MCF 10A (cell line): ENCODE results near the gene SPTB. TPM values are rescaled to one million over a fixed set of nuclear protein-coding genes. Genes with fewer than 3 reads are reported as not detected.

ENCODE experiments used
- BruUV-seq: library from RNA; stranded (reverse); fragments of 400-500 nt; replicated peaks from 2 replicates; lab custom pipeline; 2021; lab: Mats Ljungman, UMichigan
- CTCF ChIA-PET: fragments of 300-600 bp; sonication (Branson Sonifier 250); formaldehyde crosslinking; extraction: SDS; loops from one replicate; lab custom pipeline; 2021; ENCODE audit warnings: antibody characterized with exemption, inconsistent platforms; lab: Yijun Ruan, JAX
- POLR2A ChIA-PET: fragments of 300-600, 350-650 bp; sonication (Branson Sonifier 250); formaldehyde crosslinking; extraction: SDS; loops from one replicate; lab custom pipeline; 2020; ENCODE audit warnings: antibody characterized with exemption, inconsistent platforms; lab: Yijun Ruan, JAX
- DNase-seq: peaks from one replicate; pipeline ENCODE4 v3.0.0-alpha.2; 2018; ENCODE audit not compliant: unreplicated experiment
- H3K27ac Mint-ChIP-seq: one replicate; pipeline ENCODE4 v1.8.0; 2022; ENCODE audit warnings: mild to moderate bottlenecking, low read depth, mixed read lengths; ENCODE audit not compliant: unreplicated experiment
- H3K27me3 Mint-ChIP-seq: one replicate; pipeline ENCODE4 v1.8.0; 2022; ENCODE audit warnings: mixed read lengths; ENCODE audit not compliant: insufficient read depth, unreplicated experiment
- H3K36me3 Mint-ChIP-seq: one replicate; pipeline ENCODE4 v1.8.0; 2022; ENCODE audit warnings: mild to moderate bottlenecking, moderate library complexity, mixed read lengths; ENCODE audit not compliant: insufficient read depth, unreplicated experiment
- H3K4me1 Mint-ChIP-seq: one replicate; pipeline ENCODE4 v1.8.0; 2022; ENCODE audit warnings: mixed read lengths; ENCODE audit not compliant: insufficient read depth, unreplicated experiment
- H3K4me3 Mint-ChIP-seq: one replicate; pipeline ENCODE4 v1.8.0; 2022; ENCODE audit warnings: mild to moderate bottlenecking, moderate library complexity, mixed read lengths; ENCODE audit not compliant: unreplicated experiment
- H3K9me3 Mint-ChIP-seq: one replicate; pipeline ENCODE4 v1.8.0; 2022; ENCODE audit warnings: mixed read lengths; ENCODE audit not compliant: unreplicated experiment
- CTCF ChIP-seq: fragments of 200-600 bp; IDR thresholded peaks from one replicate; pipeline ENCODE4 v1.8.0; 2022; ENCODE audit warnings: antibody characterized with exemption, mild to moderate bottlenecking; ENCODE audit not compliant: unreplicated experiment
- intact Hi-C: fragments of 100-400 bp; cut with micrococcal nuclease; formaldehyde crosslinking; loops from 2 replicates; pipeline ENCODE4 v1.14.1; 2022
- total RNA-seq: library from RNA; stranded (reverse); gene quantifications from 2 replicates; pipeline ENCODE4 v1.2.3, GENCODE V29; 2022

The SPTB gene
- total RNA-seq, 1 experiment from 2014 or later: 1.3 TPM

- CTCF ChIA-PET: no interaction called here
- no TSS peak for BruUV-seq
- no peak overlapping the region for H3K27ac Mint-ChIP-seq
- POLR2A ChIA-PET: interaction anchor here (1.1 to 5.2 kb wide), 4 partner anchors 29 to 85 kb away, joined by 4 to 33 read pairs (median 13); partner anchors contain the start of gene PLEKHG3
- H3K36me3 Mint-ChIP-seq: peaks cover 17% of the 10 kb centered on the region
- intact Hi-C loops: loop anchor here (5.0 kb wide), 1 partner anchor 32 kb away; no protein-coding TSS in a partner anchor
- DNase-seq: no peak
- no peak for TF ChIP-seq CTCF
- no peaks in the 10 kb centered on the region for H3K27me3 Mint-ChIP-seq
- H3K4me1 Mint-ChIP-seq: peaks cover 48% of the 10 kb centered on the region
- no peak overlapping the region for H3K4me3 Mint-ChIP-seq
- H3K9me3 Mint-ChIP-seq: no peaks in the 10 kb centered on the region
Observed at GRCh38 chr14:64754685-64755084, 125.0 kb downstream of the SPTB start.

- Mint-ChIP-seq H3K36me3 (peaks cover 23% of the 10 kb centered on the region), H3K9me3 (no peaks in the 10 kb centered on the region), H3K27me3 (no peaks in the 10 kb centered on the region), H3K4me3 (no peak overlapping the region), H3K27ac (no peak overlapping the region), H3K4me1 (peaks cover 41% of the 10 kb centered on the region)
- DNase-seq: no peak
- intact Hi-C loops: no loop called here
- POLR2A ChIA-PET: interaction anchor here (3.2 kb wide), 1 partner anchor 28 kb away, joined by 19 read pairs; no protein-coding TSS in a partner anchor
- CTCF ChIA-PET: no interaction called here
- no TSS peak for BruUV-seq
- TF ChIP-seq CTCF: no peak
Observed at GRCh38 chr14:64753999-64754398, 125.7 kb downstream of the SPTB start.

- Mint-ChIP-seq H3K4me1 (peaks cover 35% of the 10 kb centered on the region), H3K9me3 (no peaks in the 10 kb centered on the region), H3K27ac (no peak overlapping the region), H3K4me3 (no peak overlapping the region), H3K36me3 (peaks cover 27% of the 10 kb centered on the region), H3K27me3 (no peaks in the 10 kb centered on the region)
- TF ChIP-seq CTCF: no peak
- ChIA-PET CTCF (interaction anchor here (1.4 kb wide), 1 partner anchor 82 kb away, joined by 3 read pairs; no protein-coding TSS in a partner anchor), POLR2A (interaction anchor here (0.7 to 1.3 kb wide), 3 partner anchors 27 to 89 kb away, joined by 3 read pairs; no protein-coding TSS in a partner anchor)
- DNase-seq: no peak
- no TSS peak for BruUV-seq
- intact Hi-C loops: no loop called here
Observed at GRCh38 chr14:64753374-64753773, 126.3 kb downstream of the SPTB start.

- no peak for DNase-seq
- ChIA-PET CTCF (interaction anchor here (0.9 to 1.4 kb wide), 2 partner anchors 35 to 81 kb away, joined by 3 read pairs; no protein-coding TSS in a partner anchor), POLR2A (interaction anchor here (0.7 to 1.3 kb wide), 3 partner anchors 26 to 89 kb away, joined by 3 read pairs; no protein-coding TSS in a partner anchor)
- Mint-ChIP-seq H3K4me1 (peaks cover 30% of the 10 kb centered on the region), H3K9me3 (no peaks in the 10 kb centered on the region), H3K4me3 (no peak overlapping the region), H3K27ac (no peak overlapping the region), H3K36me3 (peaks cover 31% of the 10 kb centered on the region), H3K27me3 (no peaks in the 10 kb centered on the region)
- BruUV-seq: no TSS peak
- TF ChIP-seq CTCF: no peak
- intact Hi-C loops: no loop called here
Observed at GRCh38 chr14:64752909-64753308, 126.8 kb downstream of the SPTB start.
